MG63 (cell line): ENCODE results near the gene POTEE. TPM values are rescaled to one million over a fixed set of nuclear protein-coding genes. Genes with fewer than 3 reads are reported as not detected.
"Not testable (repeated sequence)": the region's sequence is repeated elsewhere in the genome, so short reads cannot be mapped to it uniquely, and the experiment has no call there.

ENCODE experiments used
- DNase-seq: peaks from one replicate; pipeline ENCODE4 v3.0.0-alpha.2; 2020
- H3K27me3 ChIP-seq: fragments of 250-450 bp; sonication (Bioruptor Pico); 2 replicates; pipeline ENCODE4 v1.5.1; 2020; ENCODE audit warnings: mild to moderate bottlenecking, moderate library complexity
- H3K36me3 ChIP-seq: fragments of 250-450 bp; sonication (Bioruptor Pico); 2 replicates; pipeline ENCODE4 v1.5.1; 2020; ENCODE audit warnings: mild to moderate bottlenecking, moderate library complexity
- H3K4me3 ChIP-seq: fragments of 250-450 bp; sonication (Bioruptor Pico); 2 replicates; pipeline ENCODE4 v1.5.1; 2020; ENCODE audit warnings: mild to moderate bottlenecking, moderate library complexity
- H3K9me3 ChIP-seq: fragments of 250-450 bp; sonication (Bioruptor Pico); 2 replicates; pipeline ENCODE4 v1.5.1; 2020; ENCODE audit warnings: mild to moderate bottlenecking, moderate library complexity
- total RNA-seq: library from RNA; depleted of rRNA; stranded (reverse); fragments of >200 nt; shearing (Covaris generic); gene quantifications from 2 replicates; pipeline ENCODE4 v1.2.3, GENCODE V29; 2014; ENCODE audit warnings: low replicate concordance; rRNA removed

The POTEE gene
- total RNA-seq = 0.33 TPM in 1 of 2 replicates, not detected in the other

- H3K27me3 ChIP-seq, H3K36me3 ChIP-seq: not testable (repeated sequence)
Measured at GRCh38 chr2:131209030-131209772, at the start of gene POTEE. POTEE (plus strand) TSS chr2:131209536; CDS start chr2:131218403, 8,867 bp downstream.

DNA sequence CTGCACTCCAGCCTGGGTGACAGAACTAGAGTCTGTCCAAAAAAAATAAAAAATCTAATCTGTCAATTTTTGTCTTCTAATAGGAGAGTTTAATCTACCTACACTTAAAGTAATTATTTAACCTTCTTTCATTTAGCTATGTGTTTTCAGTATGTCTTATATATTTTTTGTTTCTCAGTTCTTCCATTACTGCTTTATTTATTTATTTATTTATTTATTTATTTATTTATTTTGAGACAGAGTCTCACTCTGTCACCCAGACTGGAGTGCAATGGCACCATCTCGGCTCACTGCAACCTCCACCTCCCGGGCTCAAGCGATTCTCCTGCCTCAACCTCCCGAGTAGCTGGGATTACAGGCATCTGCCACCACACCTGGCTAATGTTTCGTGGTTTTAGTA, 43.8 kb upstream of the POTEE start:
- not testable (repeated sequence) for H3K4me3 ChIP-seq, H3K9me3 ChIP-seq, H3K36me3 ChIP-seq, DNase-seq, H3K27me3 ChIP-seq

More at GRCh38 chr2:131209030-131209772, at the start of gene POTEE:
- H3K9me3 ChIP-seq, H3K4me3 ChIP-seq, DNase-seq: not testable (repeated sequence)

- no peaks in the 10 kb centered on the region for H3K9me3 ChIP-seq
- no peaks in the 10 kb centered on the region for H3K36me3 ChIP-seq
- no peak for DNase-seq
- H3K27me3 ChIP-seq = no peaks in the 10 kb centered on the region
- no peak overlapping the region for H3K4me3 ChIP-seq
Measured at GRCh38 chr2:131168538-131168937, 40.8 kb upstream of the POTEE start.

DNA sequence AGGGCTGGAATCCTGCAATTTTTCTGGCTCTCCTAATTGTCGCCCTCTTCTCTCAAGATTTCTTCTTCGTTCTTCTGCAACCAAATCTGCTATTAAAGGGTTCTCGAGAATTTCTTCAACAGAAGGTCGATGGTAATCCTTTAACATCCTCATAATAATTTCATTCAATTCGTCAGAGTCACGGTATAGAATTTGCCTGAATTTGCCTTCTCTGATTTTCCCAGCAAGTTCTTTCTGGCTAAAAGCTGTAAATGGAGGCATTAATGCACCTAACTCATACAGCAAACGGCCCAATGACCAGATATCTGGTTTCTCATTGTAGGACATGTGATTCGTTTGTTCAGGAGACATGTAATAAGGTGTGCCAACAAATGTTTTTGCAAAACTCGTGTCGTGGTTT, 31.3 kb upstream of the POTEE start:
- not testable (repeated sequence) for H3K9me3 ChIP-seq, H3K4me3 ChIP-seq, H3K27me3 ChIP-seq, H3K36me3 ChIP-seq, DNase-seq

DNA sequence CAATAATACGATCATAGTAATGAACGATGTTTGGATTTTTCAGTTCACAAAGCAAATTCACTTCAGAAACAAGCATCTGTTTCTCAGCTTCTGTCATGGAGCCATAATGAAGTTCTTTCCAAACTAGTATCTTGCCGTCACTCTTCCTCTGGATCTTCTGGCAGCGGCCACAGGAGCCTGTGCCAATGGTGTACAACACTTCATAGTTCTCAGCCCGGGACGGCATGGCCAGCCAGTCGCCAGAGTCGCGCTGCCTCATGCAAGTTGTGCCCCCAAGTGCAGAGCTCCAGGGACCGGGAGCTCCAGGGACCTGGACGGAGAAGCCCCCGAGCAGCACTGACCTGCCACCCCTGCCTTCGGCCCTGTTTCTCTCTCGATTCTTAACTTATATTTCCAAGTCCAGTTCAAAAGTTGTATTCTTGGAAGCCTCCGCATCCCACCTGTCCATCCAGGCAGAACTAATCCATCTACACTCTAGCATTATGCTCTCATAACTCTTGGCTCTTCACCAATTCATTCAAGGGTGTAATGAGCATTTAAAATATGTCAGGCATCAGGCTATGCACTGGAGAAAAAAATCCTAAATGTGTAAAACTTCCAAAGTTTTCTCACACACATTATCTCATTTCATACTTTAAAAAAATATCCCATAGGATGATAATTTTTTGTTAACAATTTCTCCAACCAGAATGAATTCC, 30.5 kb upstream of the POTEE start:
- not testable (repeated sequence) for H3K4me3 ChIP-seq, H3K27me3 ChIP-seq, H3K9me3 ChIP-seq, H3K36me3 ChIP-seq
- DNase-seq = peak; percentile 87

DNA sequence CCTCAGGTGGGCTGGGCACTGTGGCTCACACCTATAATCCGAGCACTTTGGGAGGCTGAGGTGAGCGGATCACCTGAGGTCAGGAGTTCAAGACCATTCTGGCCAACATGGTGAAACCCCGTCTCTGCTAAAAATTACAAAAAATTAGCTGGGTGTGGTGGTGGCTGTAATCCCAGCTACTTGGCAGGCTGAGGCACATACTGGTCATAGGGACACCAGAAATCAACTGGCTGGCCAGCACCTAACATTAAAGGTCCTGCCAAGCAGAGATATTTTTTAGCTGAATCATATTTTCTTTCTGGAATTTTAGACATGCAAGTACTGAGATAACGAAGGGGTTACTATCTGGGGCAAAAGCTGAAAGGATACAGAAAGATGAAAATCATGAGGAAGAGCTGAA, 27.9 kb upstream of the POTEE start:
- not testable (repeated sequence) for H3K4me3 ChIP-seq, H3K36me3 ChIP-seq, H3K9me3 ChIP-seq, H3K27me3 ChIP-seq
- peak; percentile 80 for DNase-seq

DNA sequence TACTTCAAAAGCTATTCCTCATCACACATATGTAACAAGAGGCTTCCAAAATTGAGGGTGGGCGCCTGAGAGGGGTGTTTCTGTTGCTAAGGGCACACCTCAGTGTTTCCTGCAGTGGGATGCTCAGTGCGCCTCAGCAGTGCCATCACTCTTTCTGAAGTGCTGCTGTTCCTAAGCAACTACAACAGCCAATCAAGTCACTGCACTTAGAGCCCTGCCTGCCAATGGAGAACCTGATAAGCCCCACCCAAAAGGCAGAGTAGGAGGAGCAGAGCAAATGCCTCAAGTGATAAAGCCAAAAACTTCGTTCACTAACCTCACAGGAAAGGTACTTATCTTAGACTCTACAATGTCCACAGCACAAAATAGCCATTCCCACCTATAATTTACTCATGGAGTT, 15.9 kb upstream of the POTEE start:
- H3K4me3 ChIP-seq, H3K27me3 ChIP-seq, DNase-seq, H3K9me3 ChIP-seq, H3K36me3 ChIP-seq: not testable (repeated sequence)

DNA sequence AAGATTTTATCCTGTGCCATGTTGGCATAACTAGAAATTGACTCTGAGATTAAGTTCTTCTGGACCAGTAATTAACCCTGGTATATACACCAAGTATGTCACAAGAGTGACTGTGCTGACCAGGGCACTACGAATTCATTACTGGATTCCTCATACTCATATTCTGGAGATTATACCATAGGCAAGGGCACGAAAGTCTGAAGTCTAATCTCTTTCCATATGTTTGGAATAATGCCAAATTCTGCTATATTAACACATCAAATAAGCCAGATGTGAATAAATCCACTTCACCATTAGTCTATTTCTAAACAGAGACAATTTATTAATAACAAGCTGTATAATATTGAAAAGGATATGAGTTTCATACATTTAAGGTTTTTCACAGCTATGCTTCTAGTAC, 13.2 kb upstream of the POTEE start:
- H3K27me3 ChIP-seq, DNase-seq, H3K4me3 ChIP-seq, H3K36me3 ChIP-seq, H3K9me3 ChIP-seq: not testable (repeated sequence)

DNA sequence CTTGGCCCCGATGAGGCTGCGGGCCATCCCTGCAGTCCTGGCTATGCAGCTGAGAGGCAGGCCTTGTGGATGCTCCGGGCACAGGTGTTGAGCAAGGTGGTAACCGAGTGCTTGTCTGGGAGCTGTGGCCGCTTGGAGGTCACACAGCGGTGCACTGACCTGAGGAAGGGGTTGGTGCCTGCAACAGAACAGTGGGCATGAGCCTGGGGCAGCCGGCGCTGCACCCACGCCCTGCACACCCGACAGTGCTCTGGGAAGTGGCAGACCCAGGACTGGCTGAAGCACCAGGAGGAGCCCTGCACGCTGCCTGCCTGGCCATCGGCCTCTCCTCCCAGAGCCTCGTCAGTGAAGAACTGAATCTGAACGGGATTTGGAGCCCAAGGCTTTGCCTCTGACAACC, 8.2 kb upstream of the POTEE start:
- H3K9me3 ChIP-seq = no peaks in the 10 kb centered on the region
- no peak overlapping the region for H3K4me3 ChIP-seq
- no peaks in the 10 kb centered on the region for H3K36me3 ChIP-seq
- DNase-seq = no peak
- no peaks in the 10 kb centered on the region for H3K27me3 ChIP-seq

- H3K9me3 ChIP-seq, H3K36me3 ChIP-seq, H3K4me3 ChIP-seq, H3K27me3 ChIP-seq, DNase-seq: not testable (repeated sequence)
Measured at GRCh38 chr2:131207839-131208238, 1.5 kb upstream of the POTEE start.

DNA sequence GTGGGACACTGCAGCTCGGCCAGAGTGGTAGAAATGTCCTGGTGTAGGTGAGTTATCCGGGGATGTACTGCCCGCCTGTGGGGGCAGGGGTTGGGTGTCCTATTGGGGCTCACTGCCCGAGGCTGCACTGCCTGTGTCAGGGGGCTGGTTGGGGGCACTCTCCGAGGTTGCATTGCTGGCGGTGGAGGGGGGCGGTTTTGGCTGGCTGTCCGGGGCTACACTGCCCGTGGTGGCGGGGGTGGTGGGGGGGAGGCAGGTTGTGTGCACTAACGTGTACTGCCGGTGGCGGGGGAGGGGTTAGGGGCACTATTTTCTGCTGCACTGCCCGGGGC, 403 bp downstream of the POTEE start:
- H3K4me3 ChIP-seq, H3K27me3 ChIP-seq: not testable (repeated sequence)

GRCh38 chr2:131210434-131211211, 1.3 kb downstream of the POTEE start:
- not testable (repeated sequence) for H3K4me3 ChIP-seq

More for the DNA sequence above, 403 bp downstream of the POTEE start:
- not testable (repeated sequence) for DNase-seq, H3K9me3 ChIP-seq, H3K36me3 ChIP-seq

GRCh38 chr2:131217238-131217986, 8.1 kb downstream of the POTEE start:
- not testable (repeated sequence) for H3K4me3 ChIP-seq, H3K9me3 ChIP-seq, H3K36me3 ChIP-seq, H3K27me3 ChIP-seq
- peak; percentile 56 for DNase-seq

More at GRCh38 chr2:131210434-131211211, 1.3 kb downstream of the POTEE start:
- DNase-seq, H3K36me3 ChIP-seq, H3K27me3 ChIP-seq, H3K9me3 ChIP-seq: not testable (repeated sequence)

DNA sequence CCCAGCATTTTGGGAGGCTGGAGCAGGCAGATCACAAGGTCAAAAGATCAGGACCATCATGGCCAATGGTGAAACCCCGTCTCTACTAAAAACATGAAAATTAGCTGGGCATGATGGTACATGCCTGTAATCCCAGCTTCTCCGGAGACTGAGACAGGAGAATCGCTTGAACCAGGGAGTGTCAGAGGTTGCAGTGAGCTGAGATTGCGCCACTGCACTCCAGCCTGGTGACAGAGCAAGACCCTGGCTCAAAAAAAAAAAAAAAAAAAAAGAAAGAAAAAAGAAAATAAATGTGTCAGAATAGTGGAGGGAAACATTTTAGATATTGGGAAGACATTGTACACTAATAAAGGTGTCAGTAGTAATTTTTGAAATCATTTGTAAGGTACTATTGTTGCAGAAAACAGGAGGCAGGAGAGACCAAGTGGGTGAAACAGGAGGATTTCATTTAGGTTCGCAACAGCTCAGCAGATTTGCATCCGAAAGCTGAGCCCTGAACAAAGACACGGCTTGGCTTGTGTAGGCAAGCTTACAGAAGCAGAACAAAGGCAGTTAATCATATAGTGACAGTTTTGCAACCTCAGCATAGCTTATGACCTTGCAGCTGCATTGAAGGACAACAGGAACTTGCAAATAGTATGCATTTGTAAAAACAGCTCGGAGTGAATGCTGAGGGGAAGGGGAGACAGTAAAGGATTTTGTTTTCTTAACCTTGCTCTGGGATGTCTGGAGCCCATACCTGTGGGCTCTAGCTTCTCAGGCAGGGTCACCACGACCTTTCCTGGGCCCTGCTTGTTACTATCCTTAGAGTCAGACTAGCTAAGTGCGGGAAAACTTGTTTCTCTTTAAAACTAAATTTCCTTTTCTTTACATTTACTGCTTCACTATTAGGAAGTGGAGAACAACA, 26.5 kb downstream of the POTEE start:
- H3K4me3 ChIP-seq, H3K36me3 ChIP-seq, DNase-seq, H3K27me3 ChIP-seq, H3K9me3 ChIP-seq: not testable (repeated sequence)
